MM.1S (cell line): ENCODE data around the gene CCT6B.

Experiments
- DNase-seq: peaks from one replicate; pipeline ENCODE4 v3.0.0-alpha.2; 2015
- H2AFZ ChIP-seq: fragments of 300-600 bp; sonication (generic); 2 replicates; pipeline ENCODE4 v1.6.0; 2016; ENCODE audit warnings: antibody characterized with exemption, low read length
- H3F3A ChIP-seq: fragments of 300-600 bp; sonication (generic); 2 replicates; pipeline ENCODE4 v1.6.1; 2016; ENCODE audit warnings: mild to moderate bottlenecking, antibody characterized with exemption, low read length, moderate library complexity, mixed read lengths; ENCODE audit not compliant: insufficient read depth
- H3K27ac ChIP-seq: fragments of 300-600 bp; sonication (generic); 2 replicates; pipeline ENCODE4 v1.5.1; 2016; ENCODE audit warnings: mild to moderate bottlenecking, low read length
- H3K27me3 ChIP-seq: fragments of 300-600 bp; sonication (generic); replicated peaks from 2 replicates; pipeline ENCODE4 v1.6.0; 2016; ENCODE audit warnings: low read length; ENCODE audit not compliant: insufficient read depth
- H3K36me3 ChIP-seq: fragments of 300-600 bp; sonication (generic); replicated peaks from 2 replicates; pipeline ENCODE4 v1.6.1; 2016; ENCODE audit warnings: mild to moderate bottlenecking, low read length, mixed read lengths; ENCODE audit not compliant: insufficient read depth
- H3K4me1 ChIP-seq: fragments of 300-600 bp; sonication (generic); 2 replicates; pipeline ENCODE4 v1.6.1; 2016; ENCODE audit warnings: low read length, mixed read lengths
- H3K4me2 ChIP-seq: fragments of 300-600 bp; sonication (generic); 2 replicates; pipeline ENCODE4 v1.6.0; 2016; ENCODE audit warnings: low read depth, low read length
- H3K4me3 ChIP-seq: fragments of 300-600 bp; sonication (generic); 2 replicates; pipeline ENCODE4 v1.5.1; 2016; ENCODE audit warnings: low read length, mixed read lengths
- H3K79me2 ChIP-seq: fragments of 300-600 bp; sonication (generic); 2 replicates; pipeline ENCODE4 v1.6.1; 2016; ENCODE audit warnings: mixed run types, low read length, mixed read lengths
- H3K9ac ChIP-seq: fragments of 300-600 bp; sonication (generic); 2 replicates; pipeline ENCODE4 v1.6.1; 2016; ENCODE audit warnings: low read length, mixed read lengths
- H3K9me2 ChIP-seq: fragments of 300-600 bp; sonication (generic); replicated peaks from 2 replicates; pipeline ENCODE4 v1.6.1; 2016; ENCODE audit warnings: mild to moderate bottlenecking, low read length, mixed read lengths; ENCODE audit not compliant: insufficient read depth
- H3K9me3 ChIP-seq: fragments of 300-600 bp; sonication (generic); replicated peaks from 2 replicates; pipeline ENCODE4 v1.6.1; 2016; ENCODE audit warnings: mild to moderate bottlenecking, low read length, mixed read lengths; ENCODE audit not compliant: insufficient read depth
- H4K20me1 ChIP-seq: fragments of 300-600 bp; sonication (generic); 2 replicates; pipeline ENCODE4 v1.6.1; 2016; ENCODE audit warnings: mild to moderate bottlenecking, low read length, moderate library complexity, mixed read lengths; ENCODE audit not compliant: insufficient read depth
- CTCF ChIP-seq: fragments of 300-600 bp; sonication (generic); IDR thresholded peaks from 2 replicates; pipeline ENCODE4 v1.5.1; 2016; ENCODE audit warnings: antibody characterized with exemption, low read length, mixed read lengths
- EZH2 ChIP-seq: fragments of 300-600 bp; sonication (generic); optimal IDR thresholded peaks from 2 replicates; pipeline ENCODE3; 2017; ENCODE audit warnings: low read depth, mild to moderate bottlenecking, antibody characterized with exemption, low read length, mixed read lengths
- EZH2phosphoT487 ChIP-seq: fragments of 300-600 bp; sonication (generic); IDR thresholded peaks from 2 replicates; pipeline ENCODE4 v1.6.1; 2018; ENCODE audit warnings: antibody characterized with exemption, low read length

Gene CCT6B

DNA sequence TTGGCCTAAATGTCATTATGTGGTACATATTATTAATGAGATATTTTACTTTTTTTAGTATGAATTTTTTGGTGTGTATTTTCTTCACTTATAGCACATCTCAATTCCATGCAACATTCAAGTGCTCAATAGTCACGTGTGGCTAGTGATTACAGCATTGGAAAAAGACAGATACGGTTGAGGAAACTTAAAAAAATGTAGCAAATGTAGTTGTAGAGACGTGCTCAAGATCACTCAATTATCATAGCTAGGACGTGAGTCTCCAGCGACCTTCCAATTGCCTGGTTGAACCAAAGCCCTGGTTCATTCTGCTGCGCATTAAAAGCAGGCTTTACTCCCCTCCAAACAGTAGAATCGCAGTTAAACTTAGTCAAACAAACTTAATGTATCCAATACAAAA lies 17.9 kb upstream of the CCT6B start:
- Histone ChIP-seq H3K4me2 (no peak overlapping the region), H2AFZ (no peak overlapping the region)

DNA sequence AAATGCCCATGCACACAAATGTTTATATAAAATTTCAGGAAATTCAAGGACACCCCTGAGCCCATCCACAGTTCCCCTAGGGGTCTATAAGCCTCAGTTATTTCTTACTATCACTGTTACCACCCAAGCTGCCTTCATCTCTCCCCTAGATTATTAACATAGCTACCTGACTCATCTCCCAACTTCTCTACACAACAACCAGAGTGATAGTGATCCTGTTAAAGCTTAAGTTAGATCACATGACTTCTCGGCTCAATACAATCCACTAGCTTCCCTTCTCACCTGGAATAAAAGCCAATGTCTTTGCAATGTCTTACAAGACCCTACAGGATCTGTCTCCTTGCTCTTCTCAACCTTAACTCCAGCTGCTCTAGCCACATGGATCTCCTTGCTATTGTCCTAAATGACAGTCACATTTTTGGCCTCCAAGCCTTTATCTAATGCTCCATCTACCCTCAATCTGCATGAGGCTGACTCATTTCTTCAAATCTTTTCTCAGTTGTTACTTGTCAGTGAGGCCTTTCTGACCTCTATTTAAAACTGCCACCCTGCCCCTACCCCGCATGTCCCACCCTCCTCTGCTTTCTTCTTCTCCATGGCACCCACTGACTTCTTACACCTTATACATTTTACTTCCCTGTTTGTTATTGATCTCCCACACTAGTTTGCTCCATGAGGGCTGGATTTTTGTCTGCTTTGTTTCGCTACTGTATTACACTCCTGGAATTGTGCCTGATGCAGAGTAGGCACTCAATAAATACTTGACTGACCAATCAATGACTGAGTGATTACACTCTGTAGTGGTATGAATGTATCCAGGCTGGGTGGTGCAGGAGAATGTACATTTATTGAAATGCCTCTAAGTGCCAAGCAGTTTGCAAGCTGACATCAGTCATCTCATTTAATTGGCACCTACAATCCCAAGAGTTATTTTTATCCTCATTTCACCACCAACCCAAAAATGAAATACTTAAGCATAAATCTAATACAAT lies 13.8 kb upstream of the CCT6B start:
- Histone ChIP-seq H3K9me2 (no peaks in the 10 kb centered on the region), H3K4me2 (no peak overlapping the region), H3K4me3 (no peak overlapping the region), H3K79me2 (no peaks in the 10 kb centered on the region), H3K9ac (no peak overlapping the region), H3K27ac (no peak overlapping the region), H2AFZ (no peak overlapping the region), H3K4me1 (no peaks in the 10 kb centered on the region), H3K9me3 (no peaks in the 10 kb centered on the region), H4K20me1 (no peaks in the 10 kb centered on the region), H3K36me3 (no peaks in the 10 kb centered on the region), H3K27me3 (no peaks in the 10 kb centered on the region), H3F3A (no peaks in the 10 kb centered on the region)
- no peak for DNase-seq
- TF ChIP-seq EZH2phosphoT487 (no peak), CTCF (no peak), EZH2 (no peak)

More for the DNA sequence above, 17.9 kb upstream of the CCT6B start:
- no peaks in the 10 kb centered on the region; the same call in 1 of the 2 replicates for H3K36me3 ChIP-seq
- H3K9me3 ChIP-seq: no peaks in the 10 kb centered on the region
- no peaks in the 10 kb centered on the region for H3K9me2 ChIP-seq
- peaks cover 5% of the 10 kb centered on the region; the same call in 1 of the 2 replicates for H3F3A ChIP-seq
- H3K9ac ChIP-seq: no peak overlapping the region
- no peak for DNase-seq
- no peaks in the 10 kb centered on the region for H3K27me3 ChIP-seq
- no peak overlapping the region for H3K4me3 ChIP-seq
- peaks cover 30% of the 10 kb centered on the region for H3K79me2 ChIP-seq
- no peaks in the 10 kb centered on the region for H4K20me1 ChIP-seq
- 0 out of 2 replicates have a peak, but pooled peaks cover 11% of the 10 kb centered on the region for H3K4me1 ChIP-seq
- TF ChIP-seq CTCF (no peak), EZH2 (no peak), EZH2phosphoT487 (no peak)
- no peak overlapping the region for H3K27ac ChIP-seq

DNA sequence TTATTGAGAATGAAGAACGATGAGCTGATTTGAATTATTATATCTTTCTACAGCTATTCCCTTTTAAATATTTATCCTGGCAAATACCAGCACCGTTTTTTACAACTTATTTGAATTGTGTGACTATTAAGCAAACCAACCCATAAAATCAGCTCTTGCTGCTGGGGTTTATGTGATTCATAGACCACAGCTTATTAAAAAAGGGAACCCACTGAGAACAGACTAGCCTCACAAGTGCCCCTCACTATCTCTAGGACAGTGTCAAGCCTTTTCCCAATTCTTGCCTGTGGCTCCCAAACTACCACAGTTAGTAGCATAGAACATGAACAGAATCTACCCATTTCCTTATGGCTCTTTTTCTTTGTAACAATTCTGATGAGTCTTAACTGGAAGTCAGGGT lies 12.9 kb upstream of the CCT6B start:
- H3K4me2 ChIP-seq: no peak overlapping the region
- no peaks in the 10 kb centered on the region for H3K9me2 ChIP-seq
- no peaks in the 10 kb centered on the region for H4K20me1 ChIP-seq
- H3K27ac ChIP-seq: no peak overlapping the region
- no peaks in the 10 kb centered on the region for H3F3A ChIP-seq
- no peaks in the 10 kb centered on the region for H3K27me3 ChIP-seq
- no peaks in the 10 kb centered on the region for H3K79me2 ChIP-seq
- no peak for DNase-seq
- TF ChIP-seq EZH2: no peak
- TF ChIP-seq CTCF: no peak
- TF ChIP-seq EZH2phosphoT487: no peak
- no peak overlapping the region for H3K4me3 ChIP-seq
- no peak overlapping the region for H3K9ac ChIP-seq
- H3K9me3 ChIP-seq: no peaks in the 10 kb centered on the region
- no peaks in the 10 kb centered on the region for H3K4me1 ChIP-seq
- H3K36me3 ChIP-seq: no peaks in the 10 kb centered on the region
- no peak overlapping the region for H2AFZ ChIP-seq
